Left ventricle myocardium inferior (tissue), 1 donor: ENCODE measurements around the gene SNX32. TPM values are rescaled to one million over a fixed set of nuclear protein-coding genes. Genes with fewer than 3 reads are reported as not detected.

Source experiments
- DNase-seq: peaks from one replicate; pipeline ENCODE4 v3.0.0-alpha.2; 2020
- H3K27ac ChIP-seq: fragments of 200-600 bp; replicated peaks from 2 replicates; pipeline ENCODE4 v1.8.0; 2021
- H3K27me3 ChIP-seq: fragments of 200-600 bp; 2 replicates; pipeline ENCODE4 v1.8.0; 2021; ENCODE audit warnings: low read depth
- H3K36me3 ChIP-seq: fragments of 200-600 bp; 2 replicates; pipeline ENCODE4 v1.8.0; 2021
- H3K4me1 ChIP-seq: fragments of 200-600 bp; 2 replicates; pipeline ENCODE4 v1.8.0; 2021
- H3K4me3 ChIP-seq: fragments of 200-600 bp; 2 replicates; pipeline ENCODE4 v1.8.0; 2021; ENCODE audit warnings: mild to moderate bottlenecking, moderate library complexity
- H3K9me3 ChIP-seq: fragments of 200-600 bp; replicated peaks from 2 replicates; pipeline ENCODE4 v1.8.0; 2021
- intact Hi-C: fragments of 100-400 bp; cut with micrococcal nuclease; formaldehyde crosslinking; loops from one replicate; pipeline ENCODE4 v1.11.0; 2022
- total RNA-seq: library from RNA; stranded (reverse); fragmentation: NEBNext Ultra II Directional; extraction: Animal tissue kit (Norgen Biotek cat#: 25700); gene quantifications from one replicate; pipeline ENCODE4 v1.2.1, GENCODE V29; 2021
- TF ChIP-seq, protein P1 (sequence below): fragments of 200-600 bp; IDR thresholded peaks from 2 replicates; pipeline ENCODE4 v1.8.0; 2021; ENCODE audit warnings: antibody characterized with exemption, mild to moderate bottlenecking, borderline replicate concordance
- donor health status: DM: no; HTN: yes; CAD: no; lungs with severe emphysema.

Gene SNX32
- total RNA-seq, 1 donor from 2014 or later: not detected

DNA sequence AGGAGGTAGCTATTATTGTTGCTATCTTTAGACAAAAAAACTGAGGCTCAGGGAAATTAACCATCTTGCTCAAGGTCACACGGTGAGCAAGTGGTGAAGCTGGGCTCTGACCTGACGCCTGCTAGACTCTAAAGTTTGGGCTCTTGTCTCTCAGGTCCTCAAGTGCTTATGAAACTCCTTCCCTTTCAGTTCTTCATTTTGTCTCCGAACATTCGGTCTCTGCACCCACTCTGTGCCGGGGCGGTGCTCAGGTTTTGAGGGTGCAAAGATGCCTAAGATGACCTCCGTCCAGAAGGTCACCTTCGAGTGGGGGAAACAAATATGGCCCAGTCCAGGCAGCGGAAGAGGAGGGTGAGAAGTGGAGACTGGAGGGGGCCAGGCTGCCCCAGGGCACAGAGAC is 30.9 kb upstream of the SNX32 start:
- peaks cover 99% of the 10 kb centered on the region for H3K27me3 ChIP-seq
- TF ChIP-seq, protein P1, sequence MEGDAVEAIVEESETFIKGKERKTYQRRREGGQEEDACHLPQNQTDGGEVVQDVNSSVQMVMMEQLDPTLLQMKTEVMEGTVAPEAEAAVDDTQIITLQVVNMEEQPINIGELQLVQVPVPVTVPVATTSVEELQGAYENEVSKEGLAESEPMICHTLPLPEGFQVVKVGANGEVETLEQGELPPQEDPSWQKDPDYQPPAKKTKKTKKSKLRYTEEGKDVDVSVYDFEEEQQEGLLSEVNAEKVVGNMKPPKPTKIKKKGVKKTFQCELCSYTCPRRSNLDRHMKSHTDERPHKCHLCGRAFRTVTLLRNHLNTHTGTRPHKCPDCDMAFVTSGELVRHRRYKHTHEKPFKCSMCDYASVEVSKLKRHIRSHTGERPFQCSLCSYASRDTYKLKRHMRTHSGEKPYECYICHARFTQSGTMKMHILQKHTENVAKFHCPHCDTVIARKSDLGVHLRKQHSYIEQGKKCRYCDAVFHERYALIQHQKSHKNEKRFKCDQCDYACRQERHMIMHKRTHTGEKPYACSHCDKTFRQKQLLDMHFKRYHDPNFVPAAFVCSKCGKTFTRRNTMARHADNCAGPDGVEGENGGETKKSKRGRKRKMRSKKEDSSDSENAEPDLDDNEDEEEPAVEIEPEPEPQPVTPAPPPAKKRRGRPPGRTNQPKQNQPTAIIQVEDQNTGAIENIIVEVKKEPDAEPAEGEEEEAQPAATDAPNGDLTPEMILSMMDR: no peak
- no peak for DNase-seq
- H3K4me3 ChIP-seq: no peak overlapping the region
- no peak overlapping the region for H3K27ac ChIP-seq
- no peaks in the 10 kb centered on the region for H3K4me1 ChIP-seq
- H3K9me3 ChIP-seq: no peaks in the 10 kb centered on the region
- intact Hi-C loops: no loop called here
- no peaks in the 10 kb centered on the region for H3K36me3 ChIP-seq

DNA sequence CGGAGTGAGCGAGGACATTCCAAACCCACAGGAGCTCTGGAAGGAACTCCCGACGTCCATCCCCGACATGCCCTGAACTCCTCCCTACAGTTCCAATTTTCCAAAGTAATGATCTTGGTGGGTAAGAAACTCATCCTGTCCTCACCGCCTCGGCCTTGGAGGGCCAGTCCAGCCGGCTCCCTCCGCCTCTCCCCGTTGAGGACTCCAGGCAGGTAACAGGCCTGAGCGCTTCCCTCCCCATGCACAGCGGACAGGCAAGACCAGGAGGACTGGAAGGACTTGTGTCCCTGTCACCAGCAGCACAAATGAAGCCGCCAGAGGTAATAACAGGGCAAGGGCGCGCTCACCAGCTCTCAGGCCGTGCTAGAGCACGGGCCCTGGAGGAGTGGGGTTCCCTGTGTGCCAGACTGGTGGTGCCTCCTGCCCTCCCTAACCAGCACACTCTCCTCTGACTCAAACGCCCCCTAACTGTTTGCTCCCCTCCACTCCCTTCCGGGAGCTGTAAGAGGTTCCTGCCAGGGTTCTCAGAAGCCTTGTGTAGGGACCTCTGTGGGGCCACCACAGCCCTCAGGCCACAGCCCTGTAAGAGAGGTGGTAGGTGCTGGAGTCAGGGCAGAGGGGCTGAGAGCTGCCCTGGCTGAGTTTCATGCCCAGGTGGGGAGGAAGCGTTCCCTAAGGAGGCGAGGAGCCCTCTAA is 29.8 kb upstream of the SNX32 start:
- Histone ChIP-seq H3K4me3 (no peak overlapping the region), H3K4me1 (no peaks in the 10 kb centered on the region), H3K27me3 (peaks cover 99% of the 10 kb centered on the region), H3K9me3 (no peaks in the 10 kb centered on the region), H3K36me3 (no peaks in the 10 kb centered on the region), H3K27ac (no peak overlapping the region)
- TF ChIP-seq, protein P1: no peak
- no peak for DNase-seq
- intact Hi-C loops: no loop called here

DNA sequence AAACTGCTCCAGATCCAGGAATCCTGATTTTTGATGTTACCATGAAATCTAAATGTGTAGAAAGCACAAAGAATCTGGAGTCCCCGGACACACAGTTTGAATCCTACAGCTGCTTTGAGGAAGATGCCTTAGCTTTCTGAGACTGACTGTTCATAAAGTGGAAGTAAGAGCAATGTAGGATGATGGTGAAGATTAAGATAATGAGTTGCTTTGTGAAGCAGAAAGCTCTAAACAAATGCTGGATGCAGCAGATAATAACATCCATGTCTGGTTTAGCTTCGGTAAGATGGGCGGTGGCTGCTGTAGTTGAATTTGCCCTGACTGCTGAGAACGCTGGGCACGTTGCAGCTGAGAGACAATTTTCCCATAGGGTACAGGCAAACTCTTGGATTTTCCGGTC is 26.8 kb upstream of the SNX32 start:
- DNase-seq: no peak
- Histone ChIP-seq H3K4me1 (no peaks in the 10 kb centered on the region), H3K27ac (no peak overlapping the region), H3K27me3 (peaks cover 70% of the 10 kb centered on the region), H3K4me3 (no peak overlapping the region), H3K36me3 (no peaks in the 10 kb centered on the region), H3K9me3 (no peaks in the 10 kb centered on the region)
- intact Hi-C loops: no loop called here
- TF ChIP-seq, protein P1: no peak

DNA sequence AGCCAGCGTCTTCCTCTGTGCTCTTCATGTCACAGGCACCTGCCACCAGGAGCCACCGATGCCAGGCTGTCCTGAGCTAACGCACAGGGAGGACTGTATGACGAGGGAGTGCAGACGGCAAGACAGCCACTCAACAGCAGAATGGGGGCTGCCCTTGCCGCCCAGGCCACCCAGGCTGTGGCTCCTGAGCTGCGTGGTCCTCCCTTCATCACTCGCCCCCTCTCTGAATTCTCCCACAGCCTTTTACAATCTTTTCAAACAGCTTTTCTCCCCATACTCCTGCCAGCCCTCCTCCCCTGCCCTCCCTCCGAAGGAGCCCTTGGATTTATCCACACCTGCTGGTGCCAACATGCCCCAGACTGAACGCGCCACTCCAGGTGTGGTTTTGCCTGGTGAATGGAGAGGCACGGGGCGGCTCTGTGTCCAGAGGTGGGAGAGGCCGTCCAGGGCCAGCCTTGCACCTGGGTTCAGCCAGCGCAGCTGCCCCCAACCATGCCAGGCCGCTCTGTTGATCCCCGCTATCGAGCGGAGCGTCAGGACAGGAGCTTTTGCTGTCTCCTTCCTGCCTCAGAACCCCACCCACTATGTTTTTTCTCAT is 24.9 kb upstream of the SNX32 start:
- Histone ChIP-seq H3K36me3 (no peaks in the 10 kb centered on the region), H3K9me3 (no peaks in the 10 kb centered on the region), H3K27me3 (peaks cover 51% of the 10 kb centered on the region), H3K4me3 (no peak overlapping the region), H3K4me1 (no peaks in the 10 kb centered on the region), H3K27ac (no peak overlapping the region)
- TF ChIP-seq, protein P1: no peak
- intact Hi-C loops: no loop called here
- DNase-seq: no peak

DNA sequence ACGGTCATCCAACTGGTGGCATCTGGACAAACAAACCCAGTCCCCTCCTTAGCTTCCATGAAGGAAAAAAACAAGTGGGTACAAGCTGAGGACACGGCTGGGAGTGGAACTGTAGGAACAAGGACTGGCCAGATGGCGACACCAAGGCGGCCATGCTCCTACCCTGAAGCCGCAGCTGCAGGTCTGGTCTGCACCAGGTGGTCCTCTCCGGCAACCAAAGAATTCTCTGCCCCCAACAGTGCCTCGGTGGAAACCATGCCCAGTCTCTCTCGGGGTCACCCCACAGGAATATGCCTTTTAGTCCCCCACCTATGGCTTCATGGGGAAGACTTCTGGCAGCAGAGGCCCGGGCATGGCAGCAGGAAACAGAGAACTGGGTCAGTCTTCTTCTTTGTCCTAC is 24.3 kb upstream of the SNX32 start:
- no peak for DNase-seq
- Histone ChIP-seq H3K4me1 (no peaks in the 10 kb centered on the region), H3K4me3 (no peak overlapping the region), H3K9me3 (no peaks in the 10 kb centered on the region), H3K27ac (no peak overlapping the region), H3K27me3 (peaks cover 44% of the 10 kb centered on the region), H3K36me3 (no peaks in the 10 kb centered on the region)
- intact Hi-C loops: no loop called here
- TF ChIP-seq, protein P1: no peak
